K562 (cell line): Measurements from ENCODE around the gene IFNGR1. TPM values are rescaled to one million over a fixed set of nuclear protein-coding genes. Genes with fewer than 3 reads are reported as not detected.

Experiments used
- CLOCK ChIP-seq: fragments of 250-450 bp; sonication (Bioruptor Pico); IDR thresholded peaks from 2 replicates; pipeline ENCODE4 v1.4.0; 2020; ENCODE audit warnings: mild to moderate bottlenecking, moderate library complexity, borderline replicate concordance
- EZH2 ChIP-seq: IDR thresholded peaks from 2 replicates; pipeline ENCODE4 v1.6.1; 2012; ENCODE audit warnings: low read depth, mild to moderate bottlenecking, inconsistent platforms, low read length, borderline replicate concordance
- KLF6 ChIP-seq: fragments of 250-450 bp; sonication (Bioruptor Pico); IDR thresholded peaks from 2 replicates; pipeline ENCODE4 v1.4.0; 2020; ENCODE audit warnings: mild to moderate bottlenecking, moderate library complexity, borderline replicate concordance
- MEF2D ChIP-seq: conservative IDR thresholded peaks from 2 replicates; pipeline ENCODE4 v1.6.1; 2016; ENCODE audit warnings: low read depth, missing genetic modification characterization, missing compliant biosample characterization
- MEIS2 ChIP-seq: fragments of 450-650 bp; IDR thresholded peaks from 2 replicates; pipeline ENCODE4 v1.6.1; 2014; ENCODE audit warnings: mild to moderate bottlenecking; ENCODE audit not compliant: partially characterized antibody
- NFATC3 ChIP-seq: fragments of 450-650 bp; IDR thresholded peaks from 2 replicates; pipeline ENCODE4 v1.6.1; 2017; ENCODE audit warnings: mild to moderate bottlenecking
- PCBP1 ChIP-seq: fragments of 200-400 bp; formaldehyde crosslinking; IDR thresholded peaks from 2 replicates; pipeline ENCODE4 v1.6.1; 2018; ENCODE audit warnings: mild to moderate bottlenecking, low read depth, low read length; ENCODE audit not compliant: poor library complexity, severe bottlenecking
- SAP30 ChIP-seq: fragments of 200-600 bp; sonication (generic); IDR thresholded peaks from 2 replicates; pipeline ENCODE4 v1.6.1; 2012; ENCODE audit warnings: borderline replicate concordance, low read depth, mild to moderate bottlenecking, moderate library complexity, low read length, control low read depth, inconsistent platforms; ENCODE audit not compliant: insufficient read depth, poor library complexity, severe bottlenecking
- SMARCE1 ChIP-seq: fragments of 450-650 bp; IDR thresholded peaks from 2 replicates; pipeline ENCODE4 v1.7.1; 2016; ENCODE audit warnings: mild to moderate bottlenecking
- SPI1 ChIP-seq: IDR thresholded peaks from 2 replicates; pipeline ENCODE4 v1.6.1; 2011; ENCODE audit warnings: low read depth, low read length, control low read depth, borderline replicate concordance
- TCF7 ChIP-seq: sonication (generic); IDR thresholded peaks from 2 replicates; pipeline ENCODE4 v1.6.1; 2016; ENCODE audit warnings: antibody characterized with exemption, borderline replicate concordance
- ZEB2 ChIP-seq: fragments of 450-650 bp; IDR thresholded peaks from 2 replicates; pipeline ENCODE4 v1.6.1; 2016
- ZNF24 ChIP-seq: fragments of 450-650 bp; IDR thresholded peaks from 2 replicates; pipeline ENCODE4 v1.6.1; 2016
- polyA plus RNA-seq, 8 experiments: library from polyadenylated mRNA; depleted of rRNA in 4 of 8; stranded (reverse) in 5 of 8; unstranded in 3 of 8; fragments of >200 nt; fragmentation: Nextera tagmentation in 2 of 8; fragmentation: Illumina TruSeq in 1 of 8; extraction: Ambion mirVana in 2 of 8; extraction: Trizol in 1 of 8; gene quantifications; 2 replicates each; pipeline versions ENCODE4 v1.2.1 to v1.2.3, GENCODE V29; 2011 to 2014; ENCODE audit warnings: inconsistent platforms in 1 of 8, missing spikeins in 1 of 8
- total RNA-seq, 7 experiments: library from RNA; depleted of rRNA in 6 of 7; stranded (reverse); fragments of >200 nt in 6 of 7; fragmentation: Illumina TruSeq in 2 of 7; extraction: Trizol in 2 of 7; gene quantifications; 2 replicates each; pipeline versions ENCODE4 v1.2.1 to v1.2.3, GENCODE V29; 2011 to 2021; ENCODE audit warnings: low replicate concordance in 1 of 7
- TF ChIP-seq, protein P1 (sequence below): fragments of 250-450 bp; sonication (Bioruptor Pico); IDR thresholded peaks from 2 replicates; pipeline ENCODE4 v1.5.0; 2020; ENCODE audit warnings: mild to moderate bottlenecking, borderline replicate concordance
- TF ChIP-seq, protein P2 (sequence below): sonication (generic); formaldehyde crosslinking; IDR thresholded peaks from 2 replicates; pipeline ENCODE4 v1.8.0; 2022; ENCODE audit warnings: mild to moderate bottlenecking, missing genetic modification reagents

Gene IFNGR1
- total and polyA plus RNA-seq, 9 of the 15 experiments (the other 6 are each of a cell fraction or from before 2014, with no cell fraction given) = 14.7 to 47.0 (median 26.7) TPM

DNA sequence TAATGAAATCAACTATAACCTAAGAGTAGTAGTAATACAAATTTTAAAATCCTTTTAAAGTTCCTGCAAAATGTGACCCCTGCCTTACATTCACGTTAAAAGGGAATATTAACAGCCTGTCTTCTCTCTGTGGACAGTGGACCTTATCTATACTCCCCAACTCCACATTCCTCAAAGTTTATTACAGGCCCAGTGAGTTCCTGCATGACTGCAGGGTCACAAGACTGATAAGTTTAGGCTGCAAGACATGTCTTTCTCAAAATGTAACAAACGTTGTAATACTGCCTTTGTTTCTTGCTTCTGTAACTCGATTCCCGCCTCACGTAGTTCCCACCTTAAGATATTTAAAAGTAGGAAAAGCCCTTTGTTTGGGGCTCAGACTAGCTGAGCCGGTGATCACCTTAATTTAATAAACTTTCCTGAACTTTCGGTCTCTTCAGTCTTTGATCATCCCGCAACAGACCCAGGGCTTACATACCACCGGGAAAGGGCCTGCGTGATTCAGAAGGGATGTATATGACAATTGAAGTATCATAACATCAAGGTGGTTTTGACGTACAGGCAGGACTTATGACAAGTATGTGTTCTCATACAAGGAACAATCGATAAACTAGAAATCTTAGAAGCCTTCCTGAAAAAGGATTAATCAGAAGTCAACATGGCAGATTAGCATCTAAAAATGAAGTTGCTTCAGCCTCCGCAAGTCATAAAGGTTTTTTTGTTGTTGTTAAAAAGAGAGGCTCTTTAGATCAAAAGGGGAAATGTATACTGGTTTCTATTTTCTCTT, 48.7 kb downstream of the IFNGR1 start (continued):
- 0 out of 2 replicates have a peak, but pooled peaks have one; percentile 62 for TF ChIP-seq CLOCK
- no peak for TF ChIP-seq SPI1
- peak; percentile 91 for TF ChIP-seq KLF6 (CRISPR knock-in tag)
- TF ChIP-seq, protein P1, sequence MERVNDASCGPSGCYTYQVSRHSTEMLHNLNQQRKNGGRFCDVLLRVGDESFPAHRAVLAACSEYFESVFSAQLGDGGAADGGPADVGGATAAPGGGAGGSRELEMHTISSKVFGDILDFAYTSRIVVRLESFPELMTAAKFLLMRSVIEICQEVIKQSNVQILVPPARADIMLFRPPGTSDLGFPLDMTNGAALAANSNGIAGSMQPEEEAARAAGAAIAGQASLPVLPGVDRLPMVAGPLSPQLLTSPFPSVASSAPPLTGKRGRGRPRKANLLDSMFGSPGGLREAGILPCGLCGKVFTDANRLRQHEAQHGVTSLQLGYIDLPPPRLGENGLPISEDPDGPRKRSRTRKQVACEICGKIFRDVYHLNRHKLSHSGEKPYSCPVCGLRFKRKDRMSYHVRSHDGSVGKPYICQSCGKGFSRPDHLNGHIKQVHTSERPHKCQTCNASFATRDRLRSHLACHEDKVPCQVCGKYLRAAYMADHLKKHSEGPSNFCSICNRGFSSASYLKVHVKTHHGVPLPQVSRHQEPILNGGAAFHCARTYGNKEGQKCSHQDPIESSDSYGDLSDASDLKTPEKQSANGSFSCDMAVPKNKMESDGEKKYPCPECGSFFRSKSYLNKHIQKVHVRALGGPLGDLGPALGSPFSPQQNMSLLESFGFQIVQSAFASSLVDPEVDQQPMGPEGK (CRISPR knock-in tag) = no peak
- TF ChIP-seq MEF2D (tag) = peak; percentile 73; the same call in 1 of the 2 replicates
- no peak for TF ChIP-seq SAP30
- TF ChIP-seq MEIS2 = peak; percentile 54
- TF ChIP-seq, protein P2, sequence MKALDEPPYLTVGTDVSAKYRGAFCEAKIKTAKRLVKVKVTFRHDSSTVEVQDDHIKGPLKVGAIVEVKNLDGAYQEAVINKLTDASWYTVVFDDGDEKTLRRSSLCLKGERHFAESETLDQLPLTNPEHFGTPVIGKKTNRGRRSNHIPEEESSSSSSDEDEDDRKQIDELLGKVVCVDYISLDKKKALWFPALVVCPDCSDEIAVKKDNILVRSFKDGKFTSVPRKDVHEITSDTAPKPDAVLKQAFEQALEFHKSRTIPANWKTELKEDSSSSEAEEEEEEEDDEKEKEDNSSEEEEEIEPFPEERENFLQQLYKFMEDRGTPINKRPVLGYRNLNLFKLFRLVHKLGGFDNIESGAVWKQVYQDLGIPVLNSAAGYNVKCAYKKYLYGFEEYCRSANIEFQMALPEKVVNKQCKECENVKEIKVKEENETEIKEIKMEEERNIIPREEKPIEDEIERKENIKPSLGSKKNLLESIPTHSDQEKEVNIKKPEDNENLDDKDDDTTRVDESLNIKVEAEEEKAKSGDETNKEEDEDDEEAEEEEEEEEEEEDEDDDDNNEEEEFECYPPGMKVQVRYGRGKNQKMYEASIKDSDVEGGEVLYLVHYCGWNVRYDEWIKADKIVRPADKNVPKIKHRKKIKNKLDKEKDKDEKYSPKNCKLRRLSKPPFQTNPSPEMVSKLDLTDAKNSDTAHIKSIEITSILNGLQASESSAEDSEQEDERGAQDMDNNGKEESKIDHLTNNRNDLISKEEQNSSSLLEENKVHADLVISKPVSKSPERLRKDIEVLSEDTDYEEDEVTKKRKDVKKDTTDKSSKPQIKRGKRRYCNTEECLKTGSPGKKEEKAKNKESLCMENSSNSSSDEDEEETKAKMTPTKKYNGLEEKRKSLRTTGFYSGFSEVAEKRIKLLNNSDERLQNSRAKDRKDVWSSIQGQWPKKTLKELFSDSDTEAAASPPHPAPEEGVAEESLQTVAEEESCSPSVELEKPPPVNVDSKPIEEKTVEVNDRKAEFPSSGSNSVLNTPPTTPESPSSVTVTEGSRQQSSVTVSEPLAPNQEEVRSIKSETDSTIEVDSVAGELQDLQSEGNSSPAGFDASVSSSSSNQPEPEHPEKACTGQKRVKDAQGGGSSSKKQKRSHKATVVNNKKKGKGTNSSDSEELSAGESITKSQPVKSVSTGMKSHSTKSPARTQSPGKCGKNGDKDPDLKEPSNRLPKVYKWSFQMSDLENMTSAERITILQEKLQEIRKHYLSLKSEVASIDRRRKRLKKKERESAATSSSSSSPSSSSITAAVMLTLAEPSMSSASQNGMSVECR = no peak
- no peak for TF ChIP-seq TCF7
- TF ChIP-seq ZEB2 = 0 out of 2 replicates have a peak, but pooled peaks have one; percentile 17
- TF ChIP-seq NFATC3 = no peak
- peak; percentile 77 for TF ChIP-seq SMARCE1
- no peak for TF ChIP-seq PCBP1
- peak; percentile 31; the same call in 1 of the 2 replicates for TF ChIP-seq ZNF24
- no peak for TF ChIP-seq EZH2
